ENCODE results near the gene RTF1. TPM values are rescaled to one million over a fixed set of nuclear protein-coding genes. Genes with fewer than 3 reads are reported as not detected.
A peak's percentile ranks its signal among the peaks of the same experiment; 100 is the strongest.

Gene RTF1
- total RNA-seq, 2 experiments from 2014 or later = 28.6 to 46.9 TPM

GRCh38 chr15:41495736-41496599, 79.1 kb downstream of the RTF1 start:
- Histone ChIP-seq H3K4me3 (ENCODE audit: low read depth, low read length, poor library complexity, severe bottlenecking) (no peak overlapping the region), H3K4me2 (ENCODE audit: low read length) (peak overlapping the region; percentile 78; the same call in 1 of the 2 replicates), H4K20me1 (ENCODE audit: insufficient read depth, low read length) (no peaks in the 10 kb centered on the region), H3K79me2 (ENCODE audit: insufficient read depth, low read depth, low read length) (no peaks in the 10 kb centered on the region), H3K36me3 (ENCODE audit: insufficient read depth, low read length) (no peaks in the 10 kb centered on the region), H2AFZ (ENCODE audit: low read length) (no peak overlapping the region), H3K9me3 (ENCODE audit: low read length) (no peaks in the 10 kb centered on the region), H3K27ac (ENCODE audit: low read depth, low read length, poor library complexity, severe bottlenecking) (no peak overlapping the region), H3K9me2 (ENCODE audit: insufficient read depth, low read length) (no peaks in the 10 kb centered on the region), H3K4me1 (ENCODE audit: insufficient read depth, low read length, poor library complexity, severe bottlenecking) (peaks cover 22% of the 10 kb centered on the region)
- DNase-seq (ENCODE audit: low spot score) = no peak
- no TSS peak for BruUV-seq (replicated peaks)
- POLR2A ChIA-PET = no interaction called here
- CTCF ChIA-PET (ENCODE audit: unreplicated experiment) = no interaction called here
- intact Hi-C loops (cut with micrococcal nuclease; ENCODE audit: unreplicated experiment) = no loop called here
- TF ChIP-seq, protein P1, sequence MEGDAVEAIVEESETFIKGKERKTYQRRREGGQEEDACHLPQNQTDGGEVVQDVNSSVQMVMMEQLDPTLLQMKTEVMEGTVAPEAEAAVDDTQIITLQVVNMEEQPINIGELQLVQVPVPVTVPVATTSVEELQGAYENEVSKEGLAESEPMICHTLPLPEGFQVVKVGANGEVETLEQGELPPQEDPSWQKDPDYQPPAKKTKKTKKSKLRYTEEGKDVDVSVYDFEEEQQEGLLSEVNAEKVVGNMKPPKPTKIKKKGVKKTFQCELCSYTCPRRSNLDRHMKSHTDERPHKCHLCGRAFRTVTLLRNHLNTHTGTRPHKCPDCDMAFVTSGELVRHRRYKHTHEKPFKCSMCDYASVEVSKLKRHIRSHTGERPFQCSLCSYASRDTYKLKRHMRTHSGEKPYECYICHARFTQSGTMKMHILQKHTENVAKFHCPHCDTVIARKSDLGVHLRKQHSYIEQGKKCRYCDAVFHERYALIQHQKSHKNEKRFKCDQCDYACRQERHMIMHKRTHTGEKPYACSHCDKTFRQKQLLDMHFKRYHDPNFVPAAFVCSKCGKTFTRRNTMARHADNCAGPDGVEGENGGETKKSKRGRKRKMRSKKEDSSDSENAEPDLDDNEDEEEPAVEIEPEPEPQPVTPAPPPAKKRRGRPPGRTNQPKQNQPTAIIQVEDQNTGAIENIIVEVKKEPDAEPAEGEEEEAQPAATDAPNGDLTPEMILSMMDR (conservative IDR thresholded peaks at IDR 0.05; ENCODE audit: low read length) = no peak
- no peak for TF ChIP-seq EZH2phosphoT487 (IDR thresholded peaks at IDR 0.05; ENCODE audit: borderline replicate concordance, low read depth, low read length)

DNA sequence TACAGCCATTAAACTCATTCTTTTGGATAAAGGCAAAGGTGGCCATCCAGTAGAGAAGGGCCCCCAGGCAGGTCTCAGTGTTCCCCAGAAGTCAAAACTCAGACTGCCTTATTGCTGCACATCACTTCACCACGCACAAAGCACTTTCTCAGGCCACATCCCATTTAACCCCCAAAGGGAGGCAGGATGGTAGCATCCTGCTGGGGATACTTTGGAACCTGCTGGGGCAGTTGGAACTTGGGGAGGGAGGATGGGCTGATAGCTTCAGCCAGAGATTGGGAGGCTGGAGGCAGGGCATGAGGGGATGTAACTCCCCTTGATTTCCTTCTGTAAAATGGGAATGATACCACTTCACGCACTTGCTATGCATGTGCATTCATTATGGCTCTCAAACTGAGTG, 81.8 kb downstream of the RTF1 start:
- POLR2A ChIA-PET = no interaction called here
- CTCF ChIA-PET (ENCODE audit: unreplicated experiment) = no interaction called here

More for the DNA sequence above, 81.8 kb downstream of the RTF1 start:
- Histone ChIP-seq H3K4me1 (ENCODE audit: insufficient read depth, low read length, poor library complexity, severe bottlenecking) (peaks cover 13% of the 10 kb centered on the region), H3K27ac (ENCODE audit: low read depth, low read length, poor library complexity, severe bottlenecking) (no peak overlapping the region), H3K9me2 (ENCODE audit: insufficient read depth, low read length) (no peaks in the 10 kb centered on the region), H3K79me2 (ENCODE audit: insufficient read depth, low read depth, low read length) (no peaks in the 10 kb centered on the region), H3K9me3 (ENCODE audit: low read length) (no peaks in the 10 kb centered on the region), H2AFZ (ENCODE audit: low read length) (no peak overlapping the region), H3K4me3 (ENCODE audit: low read depth, low read length, poor library complexity, severe bottlenecking) (no peak overlapping the region), H3K4me2 (ENCODE audit: low read length) (no peak overlapping the region), H3K36me3 (ENCODE audit: insufficient read depth, low read length) (no peaks in the 10 kb centered on the region), H4K20me1 (ENCODE audit: insufficient read depth, low read length) (no peaks in the 10 kb centered on the region)
- TF ChIP-seq, protein P1 (conservative IDR thresholded peaks at IDR 0.05; ENCODE audit: low read length) = no peak
- TF ChIP-seq EZH2phosphoT487 (IDR thresholded peaks at IDR 0.05; ENCODE audit: borderline replicate concordance, low read depth, low read length) = no peak
- no peak for DNase-seq (ENCODE audit: low spot score)
- intact Hi-C loops (cut with micrococcal nuclease; ENCODE audit: unreplicated experiment) = no loop called here
- no TSS peak for BruUV-seq (replicated peaks)
